Measurements from ENCODE around the gene CHCHD6.

CHCHD6 gene

GRCh38 chr3:126977821-126978220 lies 273.8 kb downstream of the CHCHD6 start:
- H3K27ac ChIP-seq = no peak overlapping the region
- no peak for TF ChIP-seq CTCF (conservative IDR thresholded peaks at IDR 0.05)

- no peak overlapping the region for H3K27ac ChIP-seq
- TF ChIP-seq CTCF (conservative IDR thresholded peaks at IDR 0.05) = no peak
Observed at GRCh38 chr3:126978291-126978690, 274.3 kb downstream of the CHCHD6 start.

- no peak for TF ChIP-seq CTCF (conservative IDR thresholded peaks at IDR 0.05)
Observed at GRCh38 chr3:126979046-126979628, 275.1 kb downstream of the CHCHD6 start.

GRCh38 chr3:126980266-126980811 lies 276.3 kb downstream of the CHCHD6 start:
- no peak overlapping the region for H3K27ac ChIP-seq
- no peak for TF ChIP-seq CTCF (conservative IDR thresholded peaks at IDR 0.05)

More at GRCh38 chr3:126979046-126979628, 275.1 kb downstream of the CHCHD6 start:
- H3K27ac ChIP-seq = no peak overlapping the region

- H3K27ac ChIP-seq = no peak overlapping the region; the same call in 1 of the 2 replicates
- TF ChIP-seq CTCF (conservative IDR thresholded peaks at IDR 0.05) = no peak
Observed at GRCh38 chr3:126982126-126982470, 278.1 kb downstream of the CHCHD6 start.

- H3K27ac ChIP-seq = peak within 1 kb of the TSS; percentile 73; the same call in 1 of the 2 replicates
- TF ChIP-seq CTCF (conservative IDR thresholded peaks at IDR 0.05) = peak; percentile 93
Observed at GRCh38 chr3:126982471-126983175, 278.6 kb downstream of the CHCHD6 start, which contains the start of gene PLXNA1. TSS of gene PLXNA1 (plus strand) at chr3:126983115. CDS start at chr3:126988594, 5,479 bp downstream.

GRCh38 chr3:126983276-126983652 lies 279.2 kb downstream of the CHCHD6 start:
- H3K27ac ChIP-seq = peak overlapping the region; percentile 73; the same call in 1 of the 2 replicates
- no peak for TF ChIP-seq CTCF (conservative IDR thresholded peaks at IDR 0.05)
